Measurements from ENCODE around the gene SPAG8. TPM values are rescaled to one million over a fixed set of nuclear protein-coding genes. Genes with fewer than 3 reads are reported as not detected.

The SPAG8 gene
- total RNA-seq, 1 experiment from 2014 or later = 1.0 TPM

- H3K27ac ChIP-seq = no peak overlapping the region
- no peak overlapping the region for H2AFZ ChIP-seq
- no peaks in the 10 kb centered on the region for H3K9me3 ChIP-seq (ENCODE audit: insufficient read depth, low read depth)
- H4K20me1 ChIP-seq (ENCODE audit: insufficient read depth) = no peaks in the 10 kb centered on the region
- TF ChIP-seq EZH2 (IDR thresholded peaks at IDR 0.05; ENCODE audit: low read depth) (no peak), CTCF (conservative IDR thresholded peaks at IDR 0.05) (no peak)
- H3K9me2 ChIP-seq (ENCODE audit: insufficient read depth) = no peaks in the 10 kb centered on the region
- DNase-seq = no peak
- H3F3A ChIP-seq (ENCODE audit: insufficient read depth, low read depth) = peaks cover 13% of the 10 kb centered on the region; the same call in 1 of the 2 replicates
- no TSS peak for BruUV-seq (replicated peaks)
- H3K4me2 ChIP-seq = no peak overlapping the region
- H3K27me3 ChIP-seq (ENCODE audit: insufficient read depth, low read depth) = no peaks in the 10 kb centered on the region
- H3K4me1 ChIP-seq (replicated peaks; ENCODE audit: insufficient read depth) = peaks cover 8% of the 10 kb centered on the region
- POLR2A ChIA-PET (ENCODE audit: unreplicated experiment) = interaction anchor here (0.6 kb wide), 1 partner anchor 1143 kb away, joined by 4 read pairs; no protein-coding TSS in a partner anchor
- CTCF ChIA-PET = interaction anchor here (0.6 to 1.5 kb wide), 5 partner anchors 21 to 212 kb away, joined by 3 to 8 read pairs (median 3); no protein-coding TSS in a partner anchor
- no peaks in the 10 kb centered on the region for H3K79me2 ChIP-seq (ENCODE audit: low read depth)
- no peaks in the 10 kb centered on the region for H3K36me3 ChIP-seq (ENCODE audit: low read depth)
- H3K4me3 ChIP-seq = no peak overlapping the region
- intact Hi-C loops (cut with micrococcal nuclease; ENCODE audit: unreplicated experiment) = no loop called here
Observed at GRCh38 chr9:35811381-35812024, 559 bp downstream of the SPAG8 start.

GRCh38 chr9:35810122-35810521, 1.9 kb downstream of the SPAG8 start:
- TF ChIP-seq CTCF (conservative IDR thresholded peaks at IDR 0.05) (no peak), EZH2 (IDR thresholded peaks at IDR 0.05; ENCODE audit: low read depth) (no peak)
- intact Hi-C loops (cut with micrococcal nuclease; ENCODE audit: unreplicated experiment) = no loop called here
- Histone ChIP-seq H3K27me3 (ENCODE audit: insufficient read depth, low read depth) (no peaks in the 10 kb centered on the region), H3K4me3 (no peak overlapping the region), H3K4me1 (replicated peaks; ENCODE audit: insufficient read depth) (peaks cover 8% of the 10 kb centered on the region), H3K4me2 (no peak overlapping the region), H3K27ac (no peak overlapping the region), H3K9me3 (ENCODE audit: insufficient read depth, low read depth) (no peaks in the 10 kb centered on the region), H3F3A (ENCODE audit: insufficient read depth, low read depth) (peaks cover 9% of the 10 kb centered on the region; the same call in 1 of the 2 replicates), H3K79me2 (ENCODE audit: low read depth) (no peaks in the 10 kb centered on the region), H2AFZ (no peak overlapping the region), H3K36me3 (ENCODE audit: low read depth) (no peaks in the 10 kb centered on the region), H4K20me1 (ENCODE audit: insufficient read depth) (no peaks in the 10 kb centered on the region), H3K9me2 (ENCODE audit: insufficient read depth) (no peaks in the 10 kb centered on the region)
- CTCF ChIA-PET = no interaction called here
- DNase-seq = no peak
- POLR2A ChIA-PET (ENCODE audit: unreplicated experiment) = no interaction called here
- BruUV-seq (replicated peaks) = no TSS peak

GRCh38 chr9:35808433-35808832, 3.6 kb downstream of the SPAG8 start:
- Histone ChIP-seq H3K79me2 (ENCODE audit: low read depth) (no peaks in the 10 kb centered on the region), H3K27ac (no peak overlapping the region), H3K4me2 (no peak overlapping the region), H3K9me3 (ENCODE audit: insufficient read depth, low read depth) (no peaks in the 10 kb centered on the region), H3K4me3 (no peak overlapping the region), H2AFZ (no peak overlapping the region), H3K9me2 (ENCODE audit: insufficient read depth) (no peaks in the 10 kb centered on the region), H3K4me1 (replicated peaks; ENCODE audit: insufficient read depth) (0 out of 2 replicates have a peak, but pooled peaks cover under 1% of the 10 kb centered on the region), H3K36me3 (ENCODE audit: low read depth) (no peaks in the 10 kb centered on the region), H4K20me1 (ENCODE audit: insufficient read depth) (no peaks in the 10 kb centered on the region), H3F3A (ENCODE audit: insufficient read depth, low read depth) (no peaks in the 10 kb centered on the region), H3K27me3 (ENCODE audit: insufficient read depth, low read depth) (no peaks in the 10 kb centered on the region)
- no peak for DNase-seq
- TF ChIP-seq EZH2 (IDR thresholded peaks at IDR 0.05; ENCODE audit: low read depth) (no peak), CTCF (conservative IDR thresholded peaks at IDR 0.05) (no peak)
- BruUV-seq (replicated peaks) = no TSS peak
- intact Hi-C loops (cut with micrococcal nuclease; ENCODE audit: unreplicated experiment) = no loop called here
- POLR2A ChIA-PET (ENCODE audit: unreplicated experiment) = no interaction called here
- CTCF ChIA-PET = no interaction called here

Data from PC-9 (cell line).